Measurements from ENCODE around the gene JPH2.

DNA sequence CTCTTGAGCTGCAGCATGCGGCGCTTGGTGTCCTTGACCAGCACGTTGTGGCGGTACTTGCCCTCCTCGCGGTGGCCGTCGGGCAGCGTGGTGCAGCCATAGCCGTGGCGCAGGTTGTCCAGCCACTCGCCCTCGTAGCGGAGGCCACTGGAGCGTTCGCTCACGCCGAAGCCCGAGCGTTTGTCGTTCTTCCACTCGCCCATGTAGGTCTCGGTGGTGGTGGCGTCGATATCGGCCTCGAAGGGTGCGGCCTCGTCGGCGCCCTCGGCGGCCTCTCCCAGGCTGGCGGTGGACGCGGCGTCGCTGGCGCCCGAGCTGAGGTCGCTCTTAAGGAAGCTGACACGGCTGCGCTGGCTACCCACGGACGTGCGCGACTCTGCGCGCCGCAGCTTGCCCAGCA is 27.3 kb downstream of the JPH2 start:
- TF ChIP-seq, protein P1, sequence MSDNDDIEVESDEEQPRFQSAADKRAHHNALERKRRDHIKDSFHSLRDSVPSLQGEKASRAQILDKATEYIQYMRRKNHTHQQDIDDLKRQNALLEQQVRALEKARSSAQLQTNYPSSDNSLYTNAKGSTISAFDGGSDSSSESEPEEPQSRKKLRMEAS (IDR thresholded peaks at IDR 0.05; ENCODE audit: low read depth, low read length): no peak
- TF ChIP-seq, protein P2, sequence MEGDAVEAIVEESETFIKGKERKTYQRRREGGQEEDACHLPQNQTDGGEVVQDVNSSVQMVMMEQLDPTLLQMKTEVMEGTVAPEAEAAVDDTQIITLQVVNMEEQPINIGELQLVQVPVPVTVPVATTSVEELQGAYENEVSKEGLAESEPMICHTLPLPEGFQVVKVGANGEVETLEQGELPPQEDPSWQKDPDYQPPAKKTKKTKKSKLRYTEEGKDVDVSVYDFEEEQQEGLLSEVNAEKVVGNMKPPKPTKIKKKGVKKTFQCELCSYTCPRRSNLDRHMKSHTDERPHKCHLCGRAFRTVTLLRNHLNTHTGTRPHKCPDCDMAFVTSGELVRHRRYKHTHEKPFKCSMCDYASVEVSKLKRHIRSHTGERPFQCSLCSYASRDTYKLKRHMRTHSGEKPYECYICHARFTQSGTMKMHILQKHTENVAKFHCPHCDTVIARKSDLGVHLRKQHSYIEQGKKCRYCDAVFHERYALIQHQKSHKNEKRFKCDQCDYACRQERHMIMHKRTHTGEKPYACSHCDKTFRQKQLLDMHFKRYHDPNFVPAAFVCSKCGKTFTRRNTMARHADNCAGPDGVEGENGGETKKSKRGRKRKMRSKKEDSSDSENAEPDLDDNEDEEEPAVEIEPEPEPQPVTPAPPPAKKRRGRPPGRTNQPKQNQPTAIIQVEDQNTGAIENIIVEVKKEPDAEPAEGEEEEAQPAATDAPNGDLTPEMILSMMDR (IDR thresholded peaks at IDR 0.05; ENCODE audit: low read depth, low read length): no peak
- no peak for TF ChIP-seq POLR2A (IDR thresholded peaks at IDR 0.05; ENCODE audit: extremely low read depth, insufficient read length)
- TF ChIP-seq MYC (IDR thresholded peaks at IDR 0.05; ENCODE audit: low read depth, low read length): no peak
